Suprapubic skin (tissue), 3 donors: Measurements from ENCODE around the gene CDC42EP4.

Experiments used
- CTCF ChIP-seq, 2 donors: fragments of 200-600 bp in 1 of 2; fragments of 450-650 bp in 1 of 2; sonication (generic) in 1 of 2; IDR thresholded peaks; one replicate each; pipeline ENCODE4 v1.5.1; 2016 to 2019; ENCODE audit warnings: antibody characterized with exemption in 2 of 2, mild to moderate bottlenecking in 1 of 2, moderate library complexity in 1 of 2
- POLR2A ChIP-seq, 2 donors: fragments of 450-650 bp; IDR thresholded peaks; one replicate each; pipeline ENCODE4 v1.6.1; 2017; ENCODE audit warnings: antibody characterized with exemption in 2 of 2, mild to moderate bottlenecking in 2 of 2, moderate library complexity in 2 of 2

- TF ChIP-seq CTCF (IDR thresholded peaks at IDR 0.05), result no peak
- no peak for TF ChIP-seq POLR2A (IDR thresholded peaks at IDR 0.05)
These were observed 40.0 kb upstream of the CDC42EP4 start for GRCh38 chr17:73351764-73352163.
